ENCODE results near the gene GDF10. TPM values are rescaled to one million over a fixed set of nuclear protein-coding genes. Genes with fewer than 3 reads are reported as not detected.

GDF10 gene
- total and polyA plus RNA-seq, 2 of the 13 experiments (the other 11 are each of a cell fraction or from before 2014, with no cell fraction given) = 0.03 TPM; not detected in 1

DNA sequence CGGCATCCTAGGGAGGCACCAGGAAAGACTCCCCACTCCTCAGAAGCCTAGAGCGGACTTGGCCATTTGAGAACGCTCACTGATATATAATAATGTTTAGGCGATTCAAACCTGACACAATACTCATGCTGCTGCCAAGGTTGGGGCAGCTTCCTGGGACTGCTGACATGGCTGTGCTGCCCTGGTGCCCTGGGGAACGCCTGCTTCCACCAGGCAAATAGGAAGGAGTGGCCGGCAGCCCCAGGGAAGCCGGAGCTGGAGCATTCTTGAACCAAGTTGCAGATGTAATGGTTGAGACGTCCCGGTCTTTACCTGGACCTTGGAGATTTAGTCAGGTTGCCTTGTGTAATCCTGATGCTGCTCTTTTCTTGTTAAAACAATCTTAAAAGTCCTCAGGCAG lies 8.8 kb downstream of the GDF10 start (continued):
- TF ChIP-seq, protein P1, sequence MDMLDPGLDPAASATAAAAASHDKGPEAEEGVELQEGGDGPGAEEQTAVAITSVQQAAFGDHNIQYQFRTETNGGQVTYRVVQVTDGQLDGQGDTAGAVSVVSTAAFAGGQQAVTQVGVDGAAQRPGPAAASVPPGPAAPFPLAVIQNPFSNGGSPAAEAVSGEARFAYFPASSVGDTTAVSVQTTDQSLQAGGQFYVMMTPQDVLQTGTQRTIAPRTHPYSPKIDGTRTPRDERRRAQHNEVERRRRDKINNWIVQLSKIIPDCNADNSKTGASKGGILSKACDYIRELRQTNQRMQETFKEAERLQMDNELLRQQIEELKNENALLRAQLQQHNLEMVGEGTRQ (IDR thresholded peaks at IDR 0.05; ENCODE audit: low read depth, low read length) = no peak
- TF ChIP-seq, protein P1 (CRISPR knock-in tag; IDR thresholded peaks at IDR 0.05; ENCODE audit: borderline replicate concordance) = no peak

DNA sequence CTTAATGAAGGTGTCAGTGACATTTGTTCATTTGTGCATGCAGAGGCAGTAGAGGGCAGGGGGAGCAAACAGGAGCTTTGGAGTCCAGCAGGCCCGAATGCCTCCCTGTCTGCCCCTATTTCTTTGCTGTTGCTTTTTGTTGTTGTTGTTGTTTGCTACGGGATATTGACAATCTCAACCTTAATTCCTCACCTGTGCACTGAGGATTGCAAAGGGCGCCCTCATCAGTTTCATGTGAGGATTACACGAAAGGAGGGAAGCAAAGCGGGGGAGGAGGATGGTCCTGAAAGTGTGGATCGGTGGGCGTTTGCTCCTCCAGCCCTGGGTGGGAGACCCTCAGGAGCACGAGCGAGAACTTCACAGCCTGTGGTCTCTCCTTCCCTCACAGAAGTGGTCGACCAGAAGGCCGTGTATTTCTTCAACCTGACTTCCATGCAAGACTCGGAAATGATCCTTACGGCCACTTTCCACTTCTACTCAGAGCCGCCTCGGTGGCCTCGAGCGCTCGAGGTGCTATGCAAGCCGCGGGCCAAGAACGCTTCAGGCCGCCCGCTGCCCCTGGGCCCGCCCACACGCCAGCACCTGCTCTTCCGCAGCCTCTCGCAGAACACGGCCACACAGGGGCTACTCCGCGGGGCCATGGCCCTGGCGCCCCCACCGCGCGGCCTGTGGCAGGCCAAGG lies 9.6 kb downstream of the GDF10 start:
- Histone ChIP-seq H4K20me1 (ENCODE audit: insufficient read depth, low read length) (no peaks in the 10 kb centered on the region), H3K79me2 (ENCODE audit: insufficient read depth, low read length) (no peaks in the 10 kb centered on the region), H3K4me2 (ENCODE audit: low read depth, low read length) (no peak overlapping the region), H2AFZ (ENCODE audit: low read length) (no peak overlapping the region), H3K4me3 (replicated peaks in 1 of 3; ENCODE audit: insufficient read depth in 1 of 3, low read depth in 2 of 3, low read length in 3 of 3) (no peak overlapping the region), H3K9ac (ENCODE audit: insufficient read depth, low read depth, low read length) (no peak overlapping the region), H3K27ac (ENCODE audit: extremely low read length, insufficient read depth, low read length) (no peak overlapping the region), H3K36me3 (replicated peaks in 1 of 2; ENCODE audit: control insufficient read depth in 1 of 2, insufficient read depth in 2 of 2, low read length in 2 of 2) (no peaks in the 10 kb centered on the region), H3K4me1 (ENCODE audit: insufficient read depth, low read length) (no peaks in the 10 kb centered on the region), H3K27me3 (ENCODE audit: control insufficient read depth in 1 of 2, insufficient read depth in 2 of 2, low read length in 2 of 2) (peaks cover 4 to 15% of the 10 kb centered on the region in 2 experiments; a peak in 3 of 5 replicates), H3K9me3 (ENCODE audit: low read length) (no peaks in the 10 kb centered on the region)
- intact Hi-C loops (cut with micrococcal nuclease; ENCODE audit: unreplicated experiment) (loop anchor here (5.0 kb wide), 1 partner anchor 262 kb away; no protein-coding TSS in a partner anchor), in situ Hi-C loops (cut with HindIII; ENCODE audit: extremely low pct_ligation_motif_present, low pct_unique_long_range_greater_than_20kb) (loop anchor here (10.0 kb wide), 1 partner anchor 285 kb away; no protein-coding TSS in a partner anchor)
- FAIRE-seq (no peak), ATAC-seq (no peak), DNase-seq (ENCODE audit: low spot score) (no peak)
- BruUV-seq (replicated peaks) = no TSS peak
- ChIA-PET CTCF (ENCODE audit: low intra/inter-chr PET ratio, low total read pairs) (interaction anchor here (1.6 kb wide), 1 partner anchor 285 kb away, joined by 3 read pairs; no protein-coding TSS in a partner anchor), POLR2A (no interaction called here)
- 27% methylated on average over 9 of the region's 34 CpGs for WGBS (ENCODE audit: low lambda C conversion rate)
- no peak for TF ChIP-seq HOXA9 (CRISPR knock-in tag; IDR thresholded peaks at IDR 0.05; ENCODE audit: borderline replicate concordance)
- TF ChIP-seq POLR2AphosphoS5 (IDR thresholded peaks at IDR 0.05; ENCODE audit: low read depth, low read length) = no peak
- TF ChIP-seq, protein P2, sequence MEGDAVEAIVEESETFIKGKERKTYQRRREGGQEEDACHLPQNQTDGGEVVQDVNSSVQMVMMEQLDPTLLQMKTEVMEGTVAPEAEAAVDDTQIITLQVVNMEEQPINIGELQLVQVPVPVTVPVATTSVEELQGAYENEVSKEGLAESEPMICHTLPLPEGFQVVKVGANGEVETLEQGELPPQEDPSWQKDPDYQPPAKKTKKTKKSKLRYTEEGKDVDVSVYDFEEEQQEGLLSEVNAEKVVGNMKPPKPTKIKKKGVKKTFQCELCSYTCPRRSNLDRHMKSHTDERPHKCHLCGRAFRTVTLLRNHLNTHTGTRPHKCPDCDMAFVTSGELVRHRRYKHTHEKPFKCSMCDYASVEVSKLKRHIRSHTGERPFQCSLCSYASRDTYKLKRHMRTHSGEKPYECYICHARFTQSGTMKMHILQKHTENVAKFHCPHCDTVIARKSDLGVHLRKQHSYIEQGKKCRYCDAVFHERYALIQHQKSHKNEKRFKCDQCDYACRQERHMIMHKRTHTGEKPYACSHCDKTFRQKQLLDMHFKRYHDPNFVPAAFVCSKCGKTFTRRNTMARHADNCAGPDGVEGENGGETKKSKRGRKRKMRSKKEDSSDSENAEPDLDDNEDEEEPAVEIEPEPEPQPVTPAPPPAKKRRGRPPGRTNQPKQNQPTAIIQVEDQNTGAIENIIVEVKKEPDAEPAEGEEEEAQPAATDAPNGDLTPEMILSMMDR (CRISPR knock-in tag; IDR thresholded peaks at IDR 0.05) = peak; percentile 24; the same call in 1 of the 2 replicates

Measured in HepG2 (cell line).